NT2/D1 (cell line): Measurements from ENCODE around the gene DDC.
A peak's percentile ranks its signal among the peaks of the same experiment; 100 is the strongest.

ENCODE experiments used
- DNase-seq: peaks from one replicate; pipeline ENCODE4 v3.0.0-alpha.2; 2011; ENCODE audit warnings: low read depth, low spot score
- H3K27me3 ChIP-seq: 2 replicates; pipeline ENCODE4 v1.6.0; 2011; ENCODE audit warnings: mild to moderate bottlenecking; ENCODE audit not compliant: insufficient read length, insufficient read depth
- H3K36me3 ChIP-seq: 2 replicates; pipeline ENCODE4 v1.6.1; 2011; ENCODE audit warnings: mild to moderate bottlenecking, low read length, mixed read lengths; ENCODE audit not compliant: insufficient read depth, insufficient read length
- H3K4me1 ChIP-seq: 2 replicates; pipeline ENCODE4 v1.5.1; 2011; ENCODE audit not compliant: insufficient read depth, insufficient read length
- H3K4me3 ChIP-seq: 2 replicates; pipeline ENCODE4 v1.5.1; 2011; ENCODE audit warnings: low read depth; ENCODE audit not compliant: insufficient read length
- H3K9ac ChIP-seq: 2 replicates; pipeline ENCODE4 v1.6.0; 2011; ENCODE audit warnings: low read depth; ENCODE audit not compliant: insufficient read length
- H3K9me3 ChIP-seq: 2 replicates; pipeline ENCODE4 v1.5.1; 2011; ENCODE audit warnings: mild to moderate bottlenecking, low read length; ENCODE audit not compliant: insufficient read depth
- SUZ12 ChIP-seq: IDR thresholded peaks from 2 replicates; pipeline ENCODE4 v1.6.1; 2011; ENCODE audit not compliant: insufficient read length, insufficient read depth; ENCODE audit errors: extremely low read depth
- YY1 ChIP-seq: IDR thresholded peaks from 2 replicates; pipeline ENCODE4 v1.6.1; 2011; ENCODE audit not compliant: insufficient read length, insufficient read depth
- ZNF274 ChIP-seq: IDR thresholded peaks from 2 replicates; pipeline ENCODE4 v1.6.1; 2011; ENCODE audit warnings: mild to moderate bottlenecking, low read depth, low read length

The DDC gene

DNA sequence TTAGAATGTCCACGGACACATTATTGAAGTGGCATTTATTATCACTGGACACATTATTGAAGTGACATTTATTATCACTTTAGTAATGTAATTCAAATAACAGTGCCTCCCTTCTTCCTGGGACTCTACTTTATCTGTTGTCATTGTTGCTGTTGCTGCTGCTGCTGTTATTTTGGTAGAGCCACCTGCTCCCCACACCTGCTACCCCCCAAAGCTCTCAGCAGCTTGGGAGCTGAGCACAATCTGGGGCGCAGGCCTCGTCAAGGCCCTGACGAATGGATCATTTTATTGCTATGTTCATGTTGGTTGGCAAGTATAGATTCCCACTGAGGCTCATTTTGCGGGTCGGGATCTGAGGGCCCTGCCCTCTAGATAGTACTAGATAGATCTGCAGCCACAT lies 139.9 kb downstream of the DDC start:
- Histone ChIP-seq H3K36me3 (no peaks in the 10 kb centered on the region), H3K27me3 (no peaks in the 10 kb centered on the region), H3K9ac (no peak overlapping the region), H3K4me1 (no peaks in the 10 kb centered on the region), H3K4me3 (no peak overlapping the region), H3K9me3 (no peaks in the 10 kb centered on the region)
- TF ChIP-seq ZNF274 (no peak), SUZ12 (no peak), YY1 (no peak)
- DNase-seq = no peak

- no peak overlapping the region for H3K9ac ChIP-seq
- H3K9me3 ChIP-seq = no peaks in the 10 kb centered on the region
- TF ChIP-seq SUZ12 (no peak), YY1 (no peak), ZNF274 (no peak)
- no peaks in the 10 kb centered on the region for H3K27me3 ChIP-seq
- H3K36me3 ChIP-seq = no peaks in the 10 kb centered on the region
- no peak for DNase-seq
- no peaks in the 10 kb centered on the region for H3K4me1 ChIP-seq
- H3K4me3 ChIP-seq = no peak overlapping the region
These were observed 141.3 kb downstream of the DDC start for GRCh38 chr7:50423860-50424259.

DNA sequence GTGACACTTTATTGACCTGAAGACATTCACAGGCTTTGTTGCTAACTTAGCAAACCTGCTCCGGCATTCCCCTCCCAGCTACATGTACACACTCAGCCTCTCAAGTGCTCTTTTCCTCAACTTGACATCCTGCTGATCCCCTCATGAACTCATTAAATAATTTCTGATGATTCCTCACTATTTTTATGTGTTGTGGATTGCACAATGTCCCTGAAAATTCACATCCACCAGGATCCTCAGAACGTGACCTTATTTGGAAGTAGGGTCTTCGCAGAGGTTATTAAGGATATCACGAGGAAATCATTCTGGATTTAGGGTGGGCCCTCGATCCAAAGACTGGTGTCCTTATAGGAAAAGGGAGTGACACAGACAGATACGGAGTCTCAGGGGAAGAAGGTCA lies 142.3 kb downstream of the DDC start:
- DNase-seq = no peak
- Histone ChIP-seq H3K4me3 (no peak overlapping the region), H3K36me3 (no peaks in the 10 kb centered on the region), H3K9ac (no peak overlapping the region), H3K4me1 (peaks cover 2% of the 10 kb centered on the region), H3K27me3 (no peaks in the 10 kb centered on the region), H3K9me3 (no peaks in the 10 kb centered on the region)
- TF ChIP-seq SUZ12 (no peak), ZNF274 (no peak), YY1 (no peak)

GRCh38 chr7:50421043-50421442 lies 144.2 kb downstream of the DDC start:
- DNase-seq = peak; percentile 36
- no peaks in the 10 kb centered on the region for H3K27me3 ChIP-seq
- no peak overlapping the region for H3K9ac ChIP-seq
- no peaks in the 10 kb centered on the region for H3K9me3 ChIP-seq
- H3K4me1 ChIP-seq = peaks cover 2% of the 10 kb centered on the region
- no peaks in the 10 kb centered on the region for H3K36me3 ChIP-seq
- no peak overlapping the region for H3K4me3 ChIP-seq
- TF ChIP-seq YY1 = no peak
- TF ChIP-seq SUZ12 = no peak
- TF ChIP-seq ZNF274 = no peak

DNA sequence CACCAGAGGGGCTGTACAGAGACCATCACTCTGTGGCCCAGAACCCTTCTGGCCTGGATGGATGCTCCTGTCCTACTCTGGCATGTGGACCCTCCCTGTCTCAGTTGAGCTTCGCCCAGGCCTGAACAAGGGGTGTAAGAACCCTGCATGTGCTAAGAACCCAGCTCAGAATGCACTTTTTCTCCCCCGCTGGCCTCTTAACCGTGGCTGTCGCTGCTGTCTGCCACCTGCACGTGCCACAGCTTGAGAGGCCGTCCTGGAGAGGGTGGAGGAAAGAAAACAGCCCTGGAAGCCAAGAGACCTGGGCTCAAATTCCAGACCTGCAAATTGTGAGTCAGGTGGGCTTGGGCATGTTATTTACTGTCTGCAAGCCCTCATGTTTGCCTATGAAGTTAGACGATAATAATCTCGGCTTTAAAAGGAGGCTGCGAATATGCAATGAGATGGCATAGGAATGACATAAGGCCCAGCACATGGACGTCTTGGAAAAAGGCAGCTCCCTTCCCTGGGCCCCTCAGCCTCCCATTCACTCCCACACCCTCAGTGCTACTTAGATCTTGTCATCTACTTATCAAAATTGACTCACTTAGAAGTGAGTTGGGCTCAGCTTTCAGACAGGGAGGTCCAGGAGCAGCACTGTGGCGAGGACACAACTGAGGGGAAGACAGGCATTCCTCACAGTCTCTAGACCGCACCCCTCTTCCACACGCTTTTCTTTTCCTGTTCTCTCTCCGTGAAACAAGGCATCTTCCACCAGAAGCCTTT lies 146.5 kb downstream of the DDC start:
- H3K9ac ChIP-seq = no peak overlapping the region
- H3K4me1 ChIP-seq = peaks cover 2% of the 10 kb centered on the region
- DNase-seq = no peak
- H3K36me3 ChIP-seq = no peaks in the 10 kb centered on the region
- no peak for TF ChIP-seq SUZ12
- H3K4me3 ChIP-seq = no peak overlapping the region
- H3K9me3 ChIP-seq = no peaks in the 10 kb centered on the region
- no peaks in the 10 kb centered on the region for H3K27me3 ChIP-seq

GRCh38 chr7:50418086-50418515 lies 147.1 kb downstream of the DDC start:
- Histone ChIP-seq H3K36me3 (no peaks in the 10 kb centered on the region), H3K4me1 (peaks cover 2% of the 10 kb centered on the region), H3K9me3 (no peaks in the 10 kb centered on the region), H3K9ac (no peak overlapping the region), H3K27me3 (no peaks in the 10 kb centered on the region), H3K4me3 (no peak overlapping the region)
- peak; percentile 94 for DNase-seq
- no peak for TF ChIP-seq YY1
- TF ChIP-seq ZNF274 = no peak

- H3K9ac ChIP-seq = no peak overlapping the region
- no peak overlapping the region for H3K4me3 ChIP-seq
- no peak for TF ChIP-seq SUZ12
- no peak for TF ChIP-seq YY1
- no peak for TF ChIP-seq ZNF274
- H3K9me3 ChIP-seq = no peaks in the 10 kb centered on the region
- H3K27me3 ChIP-seq = no peaks in the 10 kb centered on the region
- no peaks in the 10 kb centered on the region for H3K36me3 ChIP-seq
- no peak for DNase-seq
- H3K4me1 ChIP-seq = peaks cover 2% of the 10 kb centered on the region
These were observed 148.6 kb downstream of the DDC start for GRCh38 chr7:50416527-50417182.
